Neural crest cell (in vitro differentiated cells): ENCODE results near the gene GAREM1. TPM values are rescaled to one million over a fixed set of nuclear protein-coding genes. Genes with fewer than 3 reads are reported as not detected.

Experiments
- DNase-seq: peaks from one replicate; pipeline ENCODE4 v3.0.0; 2021; ENCODE audit warnings: low read depth, mixed read lengths, low spot score
- H3K27ac Mint-ChIP-seq: one replicate; pipeline ENCODE4 v1.8.0; 2021; ENCODE audit warnings: mild to moderate bottlenecking, mixed read lengths; ENCODE audit not compliant: unreplicated experiment
- H3K27me3 Mint-ChIP-seq: 2 replicates; pipeline ENCODE4 v1.8.0; 2021; ENCODE audit warnings: low read depth, mild to moderate bottlenecking, mixed read lengths
- H3K36me3 Mint-ChIP-seq: 2 replicates; pipeline ENCODE4 v1.8.0; 2021; ENCODE audit warnings: low read depth, mild to moderate bottlenecking, mixed read lengths
- H3K4me1 Mint-ChIP-seq: 2 replicates; pipeline ENCODE4 v1.8.0; 2021; ENCODE audit warnings: mixed read lengths
- H3K4me3 Mint-ChIP-seq: one replicate; pipeline ENCODE4 v1.8.0; 2021; ENCODE audit warnings: mild to moderate bottlenecking, mixed read lengths
- H3K9me3 Mint-ChIP-seq: 2 replicates; pipeline ENCODE4 v1.8.0; 2021; ENCODE audit warnings: mixed read lengths
- CTCF ChIP-seq: fragments of 200-600 bp; sonication (generic); conservative IDR thresholded peaks from 2 replicates; pipeline ENCODE4 v1.5.0; 2021; ENCODE audit warnings: antibody characterized with exemption, mild to moderate bottlenecking
- total RNA-seq: library from RNA; stranded (reverse); gene quantifications from 2 replicates; pipeline ENCODE4 v1.2.1, GENCODE V29; 2021

Gene GAREM1
- total RNA-seq, 1 donor from 2014 or later = 11.0 TPM

- H3K9me3 Mint-ChIP-seq = no peaks in the 10 kb centered on the region
- H3K27me3 Mint-ChIP-seq = no peaks in the 10 kb centered on the region
- H3K36me3 Mint-ChIP-seq = peaks cover 11% of the 10 kb centered on the region
- H3K27ac Mint-ChIP-seq = no peak overlapping the region
- no peak overlapping the region for H3K4me3 Mint-ChIP-seq
- TF ChIP-seq CTCF = peak; percentile 85
- peaks cover 2% of the 10 kb centered on the region for H3K4me1 Mint-ChIP-seq
- DNase-seq = peak; percentile 22
Observed at GRCh38 chr18:32271672-32272208, 198.9 kb downstream of the GAREM1 start.

GRCh38 chr18:32270341-32270740 is 200.3 kb downstream of the GAREM1 start:
- Mint-ChIP-seq H3K27me3 (no peaks in the 10 kb centered on the region), H3K36me3 (peaks cover 10% of the 10 kb centered on the region), H3K4me1 (no peaks in the 10 kb centered on the region), H3K4me3 (no peak overlapping the region), H3K27ac (no peak overlapping the region), H3K9me3 (no peaks in the 10 kb centered on the region)
- DNase-seq = no peak
- no peak for TF ChIP-seq CTCF

- H3K36me3 Mint-ChIP-seq = peaks cover 10% of the 10 kb centered on the region
Observed at GRCh38 chr18:32267463-32267862, 203.2 kb downstream of the GAREM1 start.

GRCh38 chr18:32264401-32264800 is 206.3 kb downstream of the GAREM1 start:
- Mint-ChIP-seq H3K27me3 (no peaks in the 10 kb centered on the region), H3K36me3 (peaks cover 12% of the 10 kb centered on the region), H3K9me3 (no peaks in the 10 kb centered on the region), H3K4me3 (no peak overlapping the region), H3K27ac (no peak overlapping the region), H3K4me1 (no peaks in the 10 kb centered on the region)
- DNase-seq = no peak
- no peak for TF ChIP-seq CTCF

More at GRCh38 chr18:32267463-32267862, 203.2 kb downstream of the GAREM1 start:
- Mint-ChIP-seq H3K27ac (no peak overlapping the region), H3K4me1 (no peaks in the 10 kb centered on the region), H3K27me3 (no peaks in the 10 kb centered on the region), H3K4me3 (no peak overlapping the region), H3K9me3 (no peaks in the 10 kb centered on the region)
- DNase-seq = no peak
- no peak for TF ChIP-seq CTCF

- Mint-ChIP-seq H3K9me3 (no peaks in the 10 kb centered on the region), H3K27ac (no peak overlapping the region), H3K36me3 (peaks cover 6% of the 10 kb centered on the region), H3K27me3 (no peaks in the 10 kb centered on the region), H3K4me3 (no peak overlapping the region), H3K4me1 (no peaks in the 10 kb centered on the region)
- no peak for DNase-seq
- no peak for TF ChIP-seq CTCF
Observed at GRCh38 chr18:32262092-32262491, 208.6 kb downstream of the GAREM1 start.
